GM12891 (cell line): ENCODE measurements around the gene RAB9A.

Source experiments
- POLR2A ChIP-seq: IDR thresholded peaks from 2 replicates; pipeline ENCODE4 v1.6.1; 2011; ENCODE audit warnings: low read depth, low read length, control low read depth
- POLR2AphosphoS5 ChIP-seq: IDR thresholded peaks from 2 replicates; pipeline ENCODE4 v1.6.1; 2011; ENCODE audit warnings: low read depth, low read length, control low read depth
- POU2F2 ChIP-seq: IDR thresholded peaks from 2 replicates; pipeline ENCODE4 v1.6.1; 2011; ENCODE audit warnings: low read depth, mild to moderate bottlenecking, control low read depth, low read length, moderate library complexity
- SPI1 ChIP-seq: IDR thresholded peaks from 2 replicates; pipeline ENCODE4 v1.6.1; 2011; ENCODE audit warnings: low read depth, low read length, control low read depth
- TAF1 ChIP-seq: IDR thresholded peaks from 2 replicates; pipeline ENCODE4 v1.6.1; 2011; ENCODE audit warnings: low read depth, low read length, control low read depth

DNA sequence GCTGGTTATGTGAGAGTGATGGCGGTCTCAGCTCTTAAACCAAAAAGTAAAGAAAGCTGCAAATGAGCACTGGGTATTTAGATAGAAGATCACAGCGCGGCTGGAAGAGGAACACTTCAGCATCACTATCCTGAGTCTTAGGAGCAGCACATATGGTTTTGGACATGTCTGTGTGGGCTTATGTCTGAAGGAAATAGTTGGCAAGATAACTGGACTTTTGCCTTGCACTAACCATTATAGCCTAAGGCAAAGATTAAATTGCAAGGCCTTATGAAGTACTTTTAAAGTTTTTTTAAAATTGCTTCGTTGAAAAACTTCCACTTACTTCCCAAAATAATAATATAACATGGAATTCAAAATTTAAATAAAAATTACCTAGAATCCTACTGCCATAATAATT, 4.6 kb upstream of the RAB9A start:
- TF ChIP-seq POLR2A (no peak), POLR2AphosphoS5 (no peak), POU2F2 (no peak), TAF1 (no peak), SPI1 (no peak)
